ENCODE results near the gene IGFBP1.
"Not testable (repeated sequence)": the region's sequence is repeated elsewhere in the genome, so short reads cannot be mapped to it uniquely, and the experiment has no call there.

Gene IGFBP1

DNA sequence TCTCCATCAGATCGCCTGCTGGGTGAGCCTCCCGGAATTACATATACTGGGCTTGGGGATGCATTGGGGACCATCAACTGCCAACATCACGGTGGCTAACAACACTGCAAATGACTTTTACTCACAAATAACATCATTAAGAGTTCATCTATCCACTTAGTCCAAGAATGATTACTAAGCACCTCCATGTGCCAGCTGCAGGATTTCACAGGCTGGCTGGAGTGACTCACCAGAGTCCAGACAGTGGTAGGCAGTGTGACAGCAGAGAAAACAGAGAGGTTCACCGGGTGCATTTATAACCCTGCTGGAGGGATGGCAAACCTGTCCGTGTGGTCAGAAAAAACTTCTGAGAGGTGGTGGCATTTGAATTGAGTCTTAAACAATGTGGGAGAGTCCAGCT lies 36.0 kb downstream of the IGFBP1 start:
- in situ Hi-C loops (cut with HindIII; ENCODE audit: low sequenced_read_pairs), result loop anchor here (25.0 kb wide), 2 partner anchors 438 to 1163 kb away; no protein-coding TSS in a partner anchor

DNA sequence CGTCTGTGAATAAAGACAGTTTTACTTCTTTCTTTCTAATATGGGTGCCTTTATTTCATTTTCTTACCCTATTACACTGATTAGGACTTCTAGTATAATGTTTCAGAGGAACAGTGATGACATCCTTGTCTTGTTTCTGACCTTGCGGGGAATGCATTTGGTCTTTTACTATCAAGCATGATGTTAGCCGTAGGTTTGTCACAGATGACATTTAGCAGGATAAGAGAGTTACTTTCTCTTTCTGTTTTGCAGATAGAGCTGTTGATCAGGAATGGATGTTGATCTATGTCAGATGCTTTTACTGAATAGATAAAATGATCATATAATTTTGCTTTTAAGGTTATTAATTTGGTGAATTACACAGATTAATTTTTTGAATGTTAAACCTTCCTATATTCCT lies 39.4 kb downstream of the IGFBP1 start:
- in situ Hi-C loops (cut with HindIII; ENCODE audit: low sequenced_read_pairs), result no loop called here

DNA sequence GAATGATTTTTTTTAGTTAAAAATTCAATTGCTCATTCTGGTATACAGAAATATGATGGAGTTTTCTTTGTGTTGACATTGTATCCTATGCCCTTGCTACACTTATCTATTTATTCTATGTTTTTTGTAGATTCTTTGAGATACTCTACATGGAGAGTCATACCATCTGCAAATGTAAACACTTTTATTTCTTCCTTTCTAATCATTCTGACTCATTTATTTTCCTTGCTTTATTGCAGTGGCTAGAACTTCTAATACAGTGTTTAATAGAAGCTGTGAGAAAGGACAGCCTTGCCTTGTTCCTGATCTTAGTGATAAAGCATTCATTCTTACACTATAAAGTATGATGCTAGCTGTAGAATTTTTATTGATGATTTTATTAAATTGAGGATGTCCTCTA lies 42.7 kb downstream of the IGFBP1 start:
- in situ Hi-C loops (cut with HindIII; ENCODE audit: low sequenced_read_pairs), result no loop called here

DNA sequence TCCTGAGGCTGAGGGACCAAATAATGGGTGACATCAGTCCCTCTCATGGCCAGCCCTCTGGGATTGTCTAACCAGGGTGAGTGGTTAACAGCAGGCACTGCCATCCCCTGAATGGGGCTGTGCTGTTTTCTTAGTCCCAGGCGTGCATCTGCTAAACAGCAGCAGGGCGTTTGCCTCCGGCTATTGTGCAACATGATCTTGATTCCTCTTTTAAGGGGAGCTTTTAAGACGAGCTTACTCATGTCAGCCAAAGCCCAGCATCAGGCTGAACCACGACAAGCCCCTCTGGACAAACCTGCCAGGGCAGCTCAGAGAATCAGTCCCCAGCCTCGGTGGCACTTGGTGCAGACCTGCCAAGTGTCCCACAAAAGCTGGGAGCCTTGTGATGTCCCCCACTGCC lies 49.0 kb downstream of the IGFBP1 start:
- in situ Hi-C loops (cut with HindIII; ENCODE audit: low sequenced_read_pairs), result no loop called here

DNA sequence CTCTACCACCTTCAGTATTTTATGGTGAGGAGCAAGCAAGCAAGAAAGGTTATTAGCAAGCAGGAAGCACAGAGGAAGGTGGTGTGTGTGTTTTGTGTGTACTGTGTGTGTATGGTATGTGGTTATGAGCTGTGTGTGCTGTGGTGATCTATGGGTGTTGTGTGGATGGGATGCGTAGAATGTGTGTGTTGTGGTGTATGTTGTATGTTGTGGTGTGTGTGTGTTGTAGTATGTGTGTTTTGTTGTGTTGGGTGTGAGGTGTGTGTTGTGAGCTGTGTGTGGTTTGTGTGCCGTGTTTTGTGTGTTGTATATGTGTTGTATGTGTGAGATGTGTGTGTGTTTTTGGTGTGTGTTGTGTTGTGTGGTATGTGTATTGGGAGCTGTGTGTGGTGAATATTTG lies 49.6 kb downstream of the IGFBP1 start:
- in situ Hi-C loops (cut with HindIII; ENCODE audit: low sequenced_read_pairs), result no loop called here

DNA sequence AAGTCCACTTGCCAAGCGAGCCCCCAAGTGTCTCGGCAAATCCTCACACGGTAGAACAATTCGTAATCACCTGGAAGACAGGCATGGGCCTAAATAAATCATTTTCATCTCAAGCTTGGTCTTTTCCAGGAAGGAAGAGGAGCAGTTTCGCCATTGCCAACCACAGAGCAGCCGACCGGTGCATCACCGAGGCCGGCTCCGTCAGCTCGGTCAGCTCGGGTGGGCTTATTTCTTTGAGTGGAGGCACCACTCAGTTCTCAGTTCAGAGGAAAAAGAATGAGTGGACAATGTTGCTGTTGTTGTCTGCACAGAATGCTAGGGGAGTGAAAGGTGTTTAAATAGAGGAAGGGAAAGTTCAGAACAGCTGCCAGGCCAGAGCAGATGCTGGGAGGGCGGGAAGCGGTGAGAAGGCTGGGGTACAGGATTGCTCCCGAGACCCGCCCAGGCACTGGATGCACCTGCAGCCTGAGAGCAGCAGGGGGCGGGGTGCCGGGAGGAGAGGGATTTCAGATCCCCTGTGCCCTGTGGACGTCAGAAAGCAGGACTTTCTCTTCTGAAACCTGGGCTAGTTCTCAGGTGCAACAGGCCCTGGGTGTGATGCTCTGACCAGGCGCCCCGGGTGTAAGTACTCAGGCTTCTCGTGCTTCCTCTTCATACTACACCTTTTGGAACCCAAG lies 50.5 kb downstream of the IGFBP1 start:
- in situ Hi-C loops (cut with HindIII; ENCODE audit: low sequenced_read_pairs), result no loop called here

DNA sequence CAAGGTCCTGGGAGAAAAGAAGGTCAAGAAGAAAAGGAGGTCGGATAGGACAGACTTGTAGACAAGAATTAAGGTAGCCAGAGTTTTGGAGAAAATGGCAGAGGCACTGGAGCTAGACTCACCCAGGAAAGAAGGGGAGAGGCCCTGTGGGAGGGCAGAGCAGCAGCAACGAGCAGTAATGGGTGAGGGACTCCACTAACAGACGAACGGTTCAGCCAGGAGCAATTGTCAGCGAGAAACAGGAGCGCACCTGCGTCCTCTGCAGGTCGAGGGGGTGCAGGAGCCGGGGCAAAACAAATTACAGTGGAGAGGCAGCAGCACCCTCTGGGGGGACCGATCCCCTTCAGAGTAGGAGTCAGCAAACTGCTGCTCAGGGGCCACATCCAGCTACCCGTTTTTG lies 51.3 kb downstream of the IGFBP1 start:
- in situ Hi-C loops (cut with HindIII; ENCODE audit: low sequenced_read_pairs), result no loop called here

DNA sequence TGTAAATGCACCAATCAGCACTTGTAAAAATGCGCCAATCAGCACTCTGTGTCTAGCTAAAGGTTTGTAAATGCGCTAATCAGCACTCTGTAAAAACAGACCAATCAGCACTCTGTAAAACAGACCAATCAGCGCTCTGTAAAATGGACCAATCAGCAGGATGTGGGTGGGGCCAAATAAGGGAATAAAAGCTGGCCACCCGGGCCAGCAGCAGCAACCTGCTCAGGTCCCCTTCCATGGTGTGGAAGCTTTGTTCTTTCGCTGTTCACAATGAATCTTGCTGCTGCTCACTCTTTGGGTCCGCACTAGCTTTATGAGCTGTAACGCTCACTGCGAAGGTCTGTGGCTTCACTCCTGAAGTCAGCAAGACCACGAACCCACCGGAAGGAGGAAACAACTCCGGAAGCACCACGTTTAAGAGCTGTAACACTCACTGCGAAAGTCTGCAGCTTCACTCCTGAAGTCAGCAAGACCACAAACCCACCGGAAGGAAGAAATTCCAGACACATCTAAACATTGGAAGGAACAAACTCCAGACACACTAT lies 52.0 kb downstream of the IGFBP1 start:
- in situ Hi-C loops (cut with HindIII; ENCODE audit: low sequenced_read_pairs), result not testable (repeated sequence)

DNA sequence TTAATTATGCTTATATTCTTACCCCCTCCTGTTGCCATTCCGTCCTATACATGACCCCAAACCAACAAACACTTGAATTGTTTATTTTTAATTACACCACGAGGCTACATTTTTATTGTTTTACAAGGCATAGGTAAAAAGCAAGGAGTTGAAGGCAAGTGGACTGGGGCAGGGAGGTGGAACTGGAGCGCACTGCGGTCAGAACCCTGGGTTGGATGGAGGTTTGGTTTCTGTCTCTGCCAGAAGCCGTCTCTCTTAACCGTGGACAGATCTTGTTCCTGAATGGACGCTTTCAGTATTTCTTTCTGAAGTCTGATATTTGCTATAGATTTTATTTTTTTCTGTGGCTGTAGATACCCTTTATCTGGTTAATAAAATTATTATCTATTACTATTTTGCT lies 52.7 kb downstream of the IGFBP1 start:
- in situ Hi-C loops (cut with HindIII; ENCODE audit: low sequenced_read_pairs), result no loop called here

Data from DLD1 (cell line).